ENCODE data around the gene CCDC24.

The CCDC24 gene

DNA sequence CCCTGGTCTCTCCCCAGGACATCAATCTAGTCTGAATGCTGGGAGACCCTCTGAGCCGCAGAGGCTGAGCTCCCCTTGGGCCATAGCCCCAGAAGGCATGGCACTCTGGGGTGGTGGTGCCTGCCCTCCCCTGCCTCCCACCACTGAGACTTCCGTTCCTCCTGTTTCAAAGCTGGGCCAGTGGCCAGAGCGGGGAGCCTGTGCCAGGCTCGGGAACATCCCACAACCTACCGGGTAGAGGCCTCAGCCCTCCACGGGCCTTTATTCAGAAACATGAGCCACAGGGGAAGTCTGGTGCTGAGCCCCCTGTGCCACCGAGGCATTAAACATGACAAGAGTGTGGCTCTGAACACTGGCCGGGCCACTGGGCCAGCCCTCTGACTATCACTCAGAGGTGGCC is 8.1 kb downstream of the CCDC24 start:
- no peak for DNase-seq (ENCODE audit: low spot score)

DNA sequence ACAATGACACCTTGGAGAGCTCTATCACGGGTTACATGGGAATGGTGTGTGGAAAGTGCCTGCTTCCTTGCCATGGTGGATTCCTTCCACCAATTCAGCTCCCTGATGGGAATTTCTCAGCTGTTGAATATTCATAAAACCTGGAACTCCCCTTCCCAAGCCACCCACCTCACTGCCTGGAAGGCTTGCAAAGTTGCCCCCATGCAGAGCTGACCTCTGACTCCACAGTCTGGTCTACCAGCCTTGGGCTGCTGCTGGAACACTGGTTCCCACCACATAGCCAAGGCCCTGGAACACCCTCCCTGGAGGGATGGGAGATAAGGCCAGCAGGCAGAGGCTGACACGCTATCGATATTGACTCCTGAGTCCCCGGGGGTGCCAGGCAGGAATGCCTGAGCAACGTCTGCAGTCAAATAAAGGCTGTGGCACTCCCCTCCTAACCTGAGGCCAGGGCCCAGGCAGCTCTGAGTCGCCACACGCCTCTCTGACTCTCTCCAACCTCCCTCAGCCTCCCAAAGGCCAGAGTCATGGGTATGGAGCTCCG is 8.8 kb downstream of the CCDC24 start:
- DNase-seq (ENCODE audit: low spot score), result no peak

DNA sequence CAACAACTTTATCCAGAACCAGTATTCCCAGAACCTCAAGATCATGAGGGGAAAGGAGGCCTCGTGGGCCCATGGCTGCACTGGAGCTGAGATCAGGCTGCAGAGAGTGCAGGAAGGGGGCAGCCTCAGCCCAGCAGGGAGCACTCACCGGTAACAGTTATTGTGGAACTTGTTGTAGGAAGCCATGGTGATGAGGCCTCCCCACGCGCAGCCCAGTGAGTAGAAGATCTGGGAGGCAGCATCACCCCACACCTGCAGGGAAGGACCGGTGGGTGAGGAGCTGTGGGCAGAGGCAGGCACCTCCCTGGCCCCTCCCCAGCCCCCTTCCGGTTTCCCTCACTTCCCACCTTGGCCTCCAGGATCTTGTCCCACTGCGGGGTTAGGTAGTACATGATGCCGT is 10.8 kb downstream of the CCDC24 start:
- DNase-seq (ENCODE audit: low spot score), result no peak

DNA sequence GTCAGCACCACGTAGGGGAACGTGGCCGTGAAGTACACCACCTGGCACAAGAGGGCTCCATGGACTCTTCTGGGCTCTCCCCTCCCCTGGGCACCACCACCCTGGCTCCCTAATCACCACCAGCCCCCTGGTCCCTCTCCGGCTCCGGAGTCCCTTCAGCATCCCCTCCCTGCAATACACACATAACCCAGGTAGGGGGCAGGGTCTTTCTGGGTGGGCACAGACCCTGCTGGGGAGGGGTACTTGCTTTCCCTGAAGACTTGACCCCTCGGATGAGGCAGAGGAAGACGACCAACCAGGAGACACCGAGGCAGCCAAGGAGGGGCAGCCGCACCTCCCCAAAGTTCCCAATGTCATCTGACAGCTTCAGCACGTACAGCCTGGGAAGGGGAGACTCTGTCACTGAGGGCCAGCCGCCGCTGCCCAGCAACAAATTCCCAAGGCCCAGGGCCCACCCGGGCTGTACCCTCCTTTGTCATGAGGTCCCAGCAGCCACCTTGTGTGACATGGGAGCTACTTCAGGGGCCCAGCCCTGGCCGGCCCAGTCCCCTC is 11.3 kb downstream of the CCDC24 start:
- no peak for DNase-seq (ENCODE audit: low spot score)

DNA sequence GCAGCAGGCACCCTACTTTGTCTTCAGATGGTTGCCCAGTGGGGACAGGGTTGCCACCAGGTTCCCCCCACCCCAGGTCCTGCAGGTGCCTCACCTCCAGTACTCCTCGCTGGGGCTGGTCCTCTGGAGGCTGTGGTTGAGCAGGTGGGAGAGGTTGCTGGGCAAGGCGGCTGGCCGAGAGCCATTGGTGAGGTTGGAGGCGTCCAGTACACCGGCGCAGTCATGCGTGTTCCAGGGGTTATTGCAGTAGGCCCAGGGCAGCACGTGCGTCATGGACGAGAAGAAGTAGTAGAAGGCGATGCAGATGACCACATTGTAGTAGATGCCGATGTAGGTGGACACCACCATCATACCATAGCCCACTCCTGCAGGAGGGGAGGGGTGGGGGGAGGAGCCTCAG is 16.9 kb downstream of the CCDC24 start:
- DNase-seq (ENCODE audit: low spot score), result no peak

DNA sequence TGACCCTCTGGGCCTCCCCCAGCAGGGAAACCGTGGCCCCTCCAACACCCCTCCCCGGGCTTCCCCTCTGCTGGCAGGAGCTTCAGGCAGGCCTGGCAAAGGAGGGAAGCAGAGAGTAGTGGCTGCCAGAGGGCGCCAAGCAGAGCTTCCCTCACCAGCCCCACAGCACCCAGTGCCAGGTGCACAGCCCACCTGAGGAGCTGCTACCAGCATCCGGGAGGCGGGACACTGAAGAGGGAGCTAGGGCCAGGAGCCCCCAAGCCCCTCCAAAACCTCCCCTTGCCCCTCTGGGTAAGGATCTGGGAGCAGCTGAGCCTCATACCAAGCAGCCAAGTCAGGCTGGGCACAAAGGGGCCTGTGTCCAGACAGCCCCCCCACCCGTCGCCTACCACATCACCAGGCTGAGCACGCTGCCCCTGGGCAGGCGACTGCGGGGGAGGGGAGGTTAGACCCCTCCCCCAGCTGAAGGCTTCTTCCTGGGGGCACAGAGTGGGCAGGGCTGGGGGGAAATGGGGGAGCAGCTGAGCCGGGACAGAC is 19.6 kb downstream of the CCDC24 start:
- no peak for DNase-seq (ENCODE audit: low spot score)

DNA sequence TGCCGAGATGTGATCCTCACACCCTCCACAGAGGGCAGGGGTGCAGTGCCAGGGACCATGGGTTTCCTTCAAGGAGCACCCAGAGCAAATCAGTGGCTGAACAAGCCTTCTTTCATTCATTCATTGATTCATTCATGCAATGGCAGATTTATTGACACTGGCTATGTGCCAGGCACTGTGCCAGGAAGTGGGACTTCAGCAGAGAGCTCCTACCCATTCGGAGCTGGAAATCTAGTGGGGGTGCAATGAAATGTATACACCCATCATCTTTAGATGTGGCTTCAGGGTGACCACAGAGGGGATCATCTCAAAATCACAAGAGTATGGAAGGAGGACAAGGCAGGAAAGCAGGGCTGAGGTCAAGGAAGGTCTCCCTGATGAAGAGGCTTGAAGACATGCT is 21.0 kb downstream of the CCDC24 start:
- no peak for DNase-seq (ENCODE audit: low spot score)

DNA sequence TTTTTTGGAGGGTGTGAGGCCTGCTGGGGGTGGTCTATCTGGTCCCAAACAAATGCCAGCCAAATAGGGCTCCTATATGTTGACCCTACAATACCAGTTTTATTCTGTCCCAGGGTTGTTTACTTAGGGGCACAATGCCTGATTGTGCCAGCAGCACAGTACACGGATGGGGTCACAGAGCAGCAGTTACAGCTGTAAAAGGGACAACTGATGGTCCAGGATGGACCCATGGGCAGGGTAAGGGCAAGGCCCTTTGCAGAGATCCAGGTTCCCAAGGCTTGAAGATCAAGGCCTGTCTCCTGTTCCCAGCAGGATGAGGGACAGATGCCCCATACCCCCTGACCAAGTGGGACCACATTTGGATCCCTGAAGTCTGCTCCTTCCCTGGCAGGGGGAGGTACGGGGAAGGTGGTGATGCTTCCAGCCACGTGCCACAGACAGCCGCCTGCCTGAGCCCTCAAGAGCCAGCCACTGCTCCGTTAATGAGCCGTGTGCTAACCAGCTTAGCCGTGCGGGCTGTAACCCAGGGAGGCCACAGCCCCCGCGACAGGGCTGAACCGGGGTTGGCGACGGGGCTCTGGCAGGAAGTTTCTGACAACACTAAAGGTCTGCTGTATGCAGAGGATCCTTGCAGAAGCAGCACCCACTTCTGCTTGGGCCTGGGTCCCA is 21.7 kb downstream of the CCDC24 start:
- DNase-seq (ENCODE audit: low spot score), result no peak

DNA sequence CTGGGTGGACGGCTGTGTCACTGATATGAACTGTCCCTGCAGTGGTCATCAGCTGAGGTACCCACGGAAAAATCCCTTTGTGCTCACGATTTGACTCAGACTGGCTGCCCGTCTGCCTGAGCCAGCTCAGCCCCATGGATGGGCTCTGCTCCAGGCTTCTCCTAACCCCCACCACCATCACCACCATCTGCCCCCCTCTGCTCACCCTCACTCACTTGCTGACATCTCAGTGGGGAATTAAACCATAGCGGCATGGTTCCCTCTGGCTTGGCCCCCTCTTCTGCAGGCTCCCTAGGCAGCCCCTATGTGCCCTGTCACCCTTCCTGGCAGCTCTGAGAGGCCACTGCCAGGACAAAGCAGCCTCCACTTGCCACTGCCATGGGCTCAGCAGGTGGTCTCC is 22.6 kb downstream of the CCDC24 start:
- no peak for DNase-seq (ENCODE audit: low spot score)

DNA sequence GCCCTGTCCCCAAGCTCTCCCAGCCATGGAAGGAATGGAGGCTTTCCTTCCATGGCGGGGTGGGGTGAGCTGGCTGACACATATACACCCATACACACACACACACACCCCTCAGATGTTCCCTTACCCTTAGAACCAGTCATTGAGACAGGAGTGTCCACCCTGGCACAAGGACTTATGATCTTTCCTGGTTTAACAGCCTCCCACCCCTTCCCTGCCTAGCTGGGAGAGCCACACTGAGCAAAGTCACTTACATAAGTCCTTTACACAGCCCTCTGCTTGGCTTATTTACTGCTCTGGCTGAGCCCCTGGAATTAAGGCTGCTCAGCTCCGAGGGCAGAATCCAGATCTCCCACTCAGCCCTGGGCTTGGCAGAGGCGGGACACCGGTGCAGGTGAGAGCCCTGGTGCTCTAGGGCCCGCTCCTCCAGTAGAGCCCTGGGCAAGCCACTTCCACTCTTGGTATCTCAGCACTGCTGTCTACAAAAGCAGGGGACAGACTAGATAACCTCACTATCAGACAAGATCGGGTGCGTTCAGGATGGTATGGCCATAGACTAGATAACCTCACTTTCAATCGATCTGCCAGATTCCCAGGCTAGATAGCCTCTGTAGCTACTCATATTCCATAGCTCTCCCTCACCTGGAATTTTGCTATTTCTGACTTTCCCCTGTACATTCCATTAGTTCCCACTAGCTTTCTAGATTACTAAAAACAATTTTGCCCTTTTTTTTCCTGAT is 23.1 kb downstream of the CCDC24 start:
- DNase-seq (ENCODE audit: low spot score), result no peak

DNA sequence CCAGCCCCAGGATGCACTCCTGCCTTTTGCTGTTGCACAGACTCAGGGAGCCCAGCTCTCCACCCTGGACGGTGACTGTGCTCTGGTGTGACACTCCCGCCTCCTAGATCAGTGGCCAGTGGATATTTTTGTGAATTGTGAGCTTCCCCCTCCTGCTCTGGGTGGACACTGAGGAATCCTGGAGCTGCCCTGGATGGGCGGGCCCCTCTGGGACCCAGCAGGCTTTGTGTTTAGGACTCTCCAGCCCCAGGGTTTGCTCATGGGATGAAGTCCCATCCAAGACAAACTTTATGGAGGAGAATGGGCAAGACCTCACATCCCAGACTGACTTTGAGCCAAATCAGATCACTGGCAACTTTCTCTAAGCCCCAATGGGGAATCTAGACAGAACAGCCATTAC is 23.8 kb downstream of the CCDC24 start:
- DNase-seq (ENCODE audit: low spot score), result no peak

DNA sequence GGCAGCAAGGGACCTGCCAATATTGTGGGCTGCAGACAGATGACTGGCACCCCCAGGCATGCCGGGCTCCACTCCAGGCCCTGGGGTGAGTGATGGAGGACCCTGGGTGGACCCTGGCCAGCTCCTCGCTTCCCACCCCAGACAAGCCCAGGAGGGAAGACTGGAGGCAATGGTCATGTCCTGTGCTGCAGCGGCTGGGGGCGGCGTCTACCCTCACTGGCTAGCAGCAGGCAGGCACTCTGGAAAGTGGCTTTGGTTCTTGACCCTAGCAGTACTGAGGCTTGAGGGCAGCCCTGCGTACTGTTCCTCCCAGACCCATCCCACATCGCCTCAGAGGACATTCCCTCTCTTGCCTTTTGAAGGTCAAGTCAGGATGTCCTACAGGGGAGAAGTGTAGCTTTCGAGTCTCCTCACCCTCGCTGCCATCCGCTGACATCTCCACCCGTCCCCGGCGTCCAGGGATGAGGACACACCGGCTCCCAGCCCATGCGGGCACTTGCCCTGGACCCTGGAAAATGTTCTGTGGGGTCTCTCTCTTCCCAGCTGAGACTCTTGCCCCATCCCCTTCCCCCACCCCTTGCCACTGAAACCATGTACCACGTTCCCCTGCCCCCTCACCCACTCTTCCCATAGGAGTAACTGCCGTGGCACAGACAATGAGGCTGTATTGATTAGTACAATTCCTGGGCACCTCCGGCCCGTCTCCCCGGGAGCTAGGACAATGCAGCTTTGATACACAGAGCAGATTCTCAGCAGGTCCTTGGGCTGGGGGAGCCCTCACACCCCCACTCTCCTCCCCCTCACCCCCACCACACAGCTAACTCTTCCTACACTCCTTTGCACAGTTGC is 24.9 kb downstream of the CCDC24 start:
- DNase-seq (ENCODE audit: low spot score), result no peak

DNA sequence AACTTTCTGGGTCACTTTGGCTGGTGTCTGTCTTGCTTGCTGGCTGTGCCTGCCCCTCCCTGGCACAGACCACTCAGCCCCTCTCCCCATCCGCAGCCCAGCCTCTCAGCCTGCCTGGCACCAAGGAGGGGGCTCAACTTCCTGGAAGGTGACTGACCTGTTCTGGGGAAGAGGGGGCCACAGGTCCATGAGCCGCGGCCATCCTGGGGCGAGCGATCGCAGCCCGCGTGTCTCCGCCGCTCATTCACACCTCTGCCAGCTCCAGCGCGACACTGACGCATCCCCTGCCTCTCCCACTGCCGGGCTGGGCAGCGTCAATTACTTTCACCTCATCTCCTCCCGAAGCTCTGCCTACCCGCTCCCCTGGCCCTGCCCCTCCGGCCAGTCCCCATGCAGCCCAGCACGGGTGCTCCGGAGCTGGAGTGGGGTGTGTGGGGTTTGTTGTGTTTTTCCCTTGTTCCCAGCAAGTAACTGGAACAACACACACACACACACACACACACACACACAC is 25.5 kb downstream of the CCDC24 start:
- DNase-seq (ENCODE audit: low spot score), result no peak

DNA sequence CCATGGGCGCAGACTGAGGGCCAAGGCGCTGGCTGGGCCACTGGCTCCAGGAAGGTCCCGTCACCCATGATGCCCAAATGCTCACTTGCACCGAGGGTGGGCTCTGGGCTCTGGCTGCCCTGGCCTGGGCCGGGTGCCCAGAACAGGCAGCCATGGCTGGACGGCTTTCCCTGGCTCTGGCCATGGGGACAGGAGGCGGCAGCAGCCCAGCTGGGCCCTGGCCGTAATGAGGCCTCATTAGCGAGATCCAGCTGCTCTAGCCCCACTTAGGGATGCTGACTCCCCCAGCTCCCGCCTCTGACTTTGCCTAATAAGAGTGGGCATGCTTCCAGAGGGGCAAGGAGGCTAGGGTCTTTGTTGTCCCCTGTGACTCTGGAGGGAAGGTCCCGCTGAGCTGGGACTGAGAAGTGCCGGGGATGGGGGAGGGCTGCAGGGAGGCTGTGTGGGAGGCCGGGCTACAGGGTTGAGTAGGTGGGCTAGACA is 28.1 kb downstream of the CCDC24 start:
- DNase-seq (ENCODE audit: low spot score), result no peak

DNA sequence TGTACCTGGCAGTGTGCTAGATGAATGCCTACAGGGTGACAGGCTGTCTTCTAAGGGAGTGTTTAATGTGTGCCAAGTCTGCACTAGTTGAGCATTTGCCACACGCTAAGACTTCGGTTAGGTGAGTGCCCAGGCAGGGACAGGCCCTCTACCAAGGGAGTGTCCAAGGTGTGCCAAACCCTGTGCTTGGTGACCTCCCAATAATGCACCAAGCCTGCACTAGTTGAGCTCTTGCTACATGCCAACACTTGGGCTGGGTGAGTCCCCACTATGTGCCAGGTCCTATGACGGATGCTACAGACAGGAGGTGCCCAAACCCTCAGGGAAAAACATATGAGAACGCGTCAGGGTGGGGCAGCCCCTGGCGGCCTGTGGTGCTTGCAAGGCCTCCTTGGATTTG is 29.1 kb downstream of the CCDC24 start:
- no peak for DNase-seq (ENCODE audit: low spot score)

DNA sequence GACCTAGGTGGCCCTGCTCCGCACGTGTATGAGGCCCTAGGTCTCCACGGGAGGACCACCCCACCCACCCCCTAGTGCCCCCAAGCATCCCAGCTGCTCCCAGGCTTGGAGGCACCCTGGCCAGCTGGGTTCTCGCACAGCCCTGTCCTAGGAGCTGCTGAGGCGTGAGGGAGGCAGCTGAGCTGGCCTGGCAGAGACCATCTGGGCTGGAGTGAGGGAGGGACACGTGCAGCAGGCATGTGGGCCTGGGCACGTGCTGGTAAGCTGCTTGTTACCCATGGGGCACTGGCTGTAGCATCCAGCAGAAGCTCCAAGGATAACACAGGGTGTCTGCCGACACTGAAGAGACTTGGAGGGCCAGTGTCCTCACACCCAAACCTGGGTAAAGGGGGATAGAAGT is 29.8 kb downstream of the CCDC24 start:
- DNase-seq (ENCODE audit: low spot score), result no peak

DNA sequence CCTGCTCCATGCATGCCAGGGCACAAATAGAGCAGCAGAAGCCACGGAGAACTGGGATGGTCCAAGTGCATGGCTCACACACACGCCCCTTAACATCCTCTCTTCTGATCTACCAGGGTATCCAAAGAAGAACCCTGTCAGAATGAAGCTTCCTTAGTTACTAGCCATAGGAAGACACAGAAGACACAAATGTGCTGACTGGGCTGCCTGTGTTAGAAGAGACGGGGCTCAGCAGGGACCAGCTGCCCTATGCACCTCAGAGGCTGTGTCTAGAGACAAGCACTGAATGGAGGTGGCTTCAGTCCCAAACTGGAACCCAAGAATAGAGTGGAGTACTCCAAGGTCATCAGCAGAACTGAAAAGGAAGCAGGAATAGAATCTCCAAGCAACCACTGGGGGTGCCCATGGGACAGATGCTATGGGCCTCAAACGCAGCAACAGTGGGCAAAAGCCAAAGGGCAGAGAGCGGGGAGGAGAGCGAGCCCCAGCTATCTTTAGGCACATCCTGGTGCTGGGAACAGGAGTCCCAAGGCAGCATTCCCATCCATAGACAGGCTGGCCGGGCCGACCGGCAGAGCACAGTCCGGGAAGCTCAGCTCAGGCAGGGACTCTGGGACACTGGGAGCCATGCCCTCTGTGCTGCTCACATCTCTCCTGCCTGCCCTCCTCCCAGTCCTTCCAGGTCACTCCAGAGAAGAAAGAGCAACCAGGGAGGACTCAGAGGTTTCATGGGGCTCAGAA is 30.4 kb downstream of the CCDC24 start:
- no peak for DNase-seq (ENCODE audit: low spot score)

DNA sequence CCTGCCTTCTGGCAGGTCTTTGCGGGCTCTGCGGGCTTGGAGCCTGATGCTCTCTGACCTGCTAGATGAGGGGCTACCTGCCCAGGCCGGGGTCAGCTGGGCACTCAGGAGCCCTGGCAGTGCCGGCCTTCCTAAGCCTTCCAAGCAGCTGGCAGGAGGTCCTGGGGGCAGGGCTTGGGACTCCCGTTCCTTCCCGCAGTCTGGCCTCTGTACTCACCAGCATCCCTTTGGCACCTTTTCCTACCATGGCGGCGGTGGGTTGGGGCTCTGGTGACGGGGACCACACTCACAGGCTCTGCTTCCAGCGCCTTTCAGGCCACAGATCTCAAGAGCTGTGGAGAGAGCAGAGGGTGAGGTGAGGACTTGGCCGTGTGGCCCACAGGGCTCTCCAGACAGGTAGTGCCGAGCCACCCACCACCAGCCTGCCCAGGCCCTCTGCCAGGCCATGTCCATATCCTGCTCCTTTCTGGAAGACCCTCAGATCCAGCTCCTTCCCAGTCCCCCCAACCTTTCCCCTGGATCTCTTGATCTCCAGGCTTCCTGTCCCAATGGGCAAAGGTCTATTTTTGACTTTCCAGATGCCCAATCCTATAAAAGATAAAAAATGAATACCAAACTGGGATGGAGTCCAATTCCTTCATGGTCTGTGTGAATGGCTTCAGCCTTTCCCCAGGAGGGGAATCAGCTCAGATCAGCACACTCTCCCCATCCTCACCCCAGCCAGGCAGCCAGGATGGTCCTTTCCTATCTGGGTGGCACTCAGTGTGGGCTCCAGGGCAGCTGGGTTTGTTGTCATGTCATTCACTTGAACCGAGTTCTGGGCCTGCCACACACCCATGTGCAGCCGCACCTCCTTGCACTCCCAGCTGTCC is 32.9 kb downstream of the CCDC24 start:
- no peak for DNase-seq (ENCODE audit: low spot score)

DNA sequence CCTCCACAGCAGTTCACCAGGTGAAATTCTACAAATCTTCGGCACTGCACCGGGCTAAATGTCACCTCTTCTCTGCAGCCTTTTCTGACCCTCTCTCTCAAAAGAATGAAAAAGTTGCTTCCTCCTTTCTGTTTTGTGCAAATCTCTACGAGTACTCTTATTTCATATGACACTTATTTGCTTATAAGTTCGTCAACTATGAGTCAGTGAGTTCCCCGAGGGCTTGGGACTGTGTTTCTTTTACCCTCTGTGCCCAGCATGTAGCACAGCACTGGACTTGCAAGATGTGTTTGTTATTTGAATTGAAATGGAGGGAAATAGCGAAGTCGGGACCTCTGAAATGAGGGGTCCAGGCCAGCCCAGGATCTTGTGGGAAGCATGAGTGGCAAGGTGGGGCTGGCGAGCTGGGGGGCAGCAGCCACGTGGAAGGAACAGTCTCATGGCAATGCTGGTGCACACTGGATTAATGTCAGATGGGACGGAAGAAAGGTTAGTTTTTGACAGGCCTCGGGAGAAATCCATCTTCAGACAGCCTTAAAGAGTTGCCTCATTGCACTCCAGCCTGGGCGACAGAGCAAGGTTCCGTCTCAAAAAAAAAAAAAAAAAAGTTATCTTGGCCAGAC is 33.6 kb downstream of the CCDC24 start:
- DNase-seq (ENCODE audit: low spot score), result no peak

DNA sequence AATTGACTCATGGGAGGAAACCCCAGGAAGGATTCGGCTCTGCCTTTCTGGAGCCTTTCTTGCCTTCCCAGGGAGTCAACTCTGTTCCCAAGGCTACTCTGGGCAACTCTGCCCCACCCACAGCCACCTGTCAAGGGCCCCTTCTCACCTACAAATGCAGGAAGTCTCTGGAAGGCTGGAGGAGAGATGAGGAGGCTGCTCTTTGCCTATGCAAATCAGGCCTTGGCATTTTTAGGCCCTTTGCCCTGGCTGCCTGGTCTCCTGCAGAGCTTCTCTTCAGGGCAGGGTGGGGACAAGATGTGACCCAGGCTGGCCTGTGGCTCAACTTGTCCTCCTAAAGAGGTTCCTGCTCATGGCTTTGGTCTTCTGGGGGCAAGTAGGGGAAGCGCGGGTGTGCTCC is 34.4 kb downstream of the CCDC24 start:
- DNase-seq (ENCODE audit: low spot score), result no peak
